Measurements from ENCODE around the gene CCSER1.

Gene CCSER1

DNA sequence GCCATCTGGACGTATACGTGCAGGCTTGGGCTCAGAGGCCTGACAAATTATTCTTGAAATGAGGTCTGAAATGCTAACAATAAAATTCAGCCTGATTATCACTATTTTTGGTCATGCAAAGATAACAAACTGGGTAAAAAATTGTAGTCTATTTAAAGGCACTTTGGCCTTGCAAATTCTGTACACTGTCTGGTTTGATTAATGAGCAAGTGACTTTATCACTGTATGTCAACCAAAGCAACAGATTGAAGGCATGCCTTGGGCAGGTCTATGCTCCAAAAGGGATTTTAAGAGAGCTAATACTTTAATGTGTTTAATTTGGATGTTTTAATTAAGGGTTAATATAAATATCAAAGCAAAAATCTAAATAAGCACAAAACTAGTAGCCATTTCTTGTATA lies 1141.7 kb downstream of the CCSER1 start:
- no peak overlapping the region for H3K27ac Mint-ChIP-seq
- no peaks in the 10 kb centered on the region for H3K36me3 Mint-ChIP-seq
- H3K9me3 Mint-ChIP-seq, result peaks cover 3% of the 10 kb centered on the region
- DNase-seq (ENCODE audit: low spot score in 2 of 2) (no peak), ATAC-seq (ENCODE audit: low read depth) (no peak)
- no peaks in the 10 kb centered on the region for H3K4me1 Mint-ChIP-seq
- no peak overlapping the region for H3K4me3 Mint-ChIP-seq
- H3K27me3 Mint-ChIP-seq, result no peaks in the 10 kb centered on the region

DNA sequence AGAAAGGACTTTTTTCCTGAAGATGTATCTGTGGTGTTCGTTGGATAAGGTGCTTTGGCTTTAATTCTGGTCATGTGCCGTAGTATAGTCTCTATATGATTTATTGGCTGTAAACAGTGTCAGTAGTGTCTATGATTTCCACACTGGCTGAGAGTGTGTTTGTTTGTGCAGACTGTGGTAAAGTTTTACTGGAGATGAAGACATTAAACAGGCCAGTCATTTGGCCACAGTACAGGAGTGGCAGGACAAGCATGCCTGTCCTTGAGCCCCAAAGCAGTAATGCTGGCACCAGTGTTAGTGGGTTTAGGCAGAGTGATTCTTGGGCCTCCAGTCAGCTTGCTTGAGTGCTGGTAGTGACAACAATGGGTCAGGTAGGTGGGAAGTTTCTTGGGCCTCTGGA lies 1152.7 kb downstream of the CCSER1 start:
- no peak overlapping the region for H3K4me3 Mint-ChIP-seq
- no peaks in the 10 kb centered on the region for H3K4me1 Mint-ChIP-seq
- H3K27me3 Mint-ChIP-seq, result no peaks in the 10 kb centered on the region
- H3K27ac Mint-ChIP-seq, result no peak overlapping the region
- H3K36me3 Mint-ChIP-seq, result no peaks in the 10 kb centered on the region
- DNase-seq (ENCODE audit: low spot score in 2 of 2), result no peak
- H3K9me3 Mint-ChIP-seq, result peaks cover 8% of the 10 kb centered on the region
- ATAC-seq (ENCODE audit: low read depth), result no peak

DNA sequence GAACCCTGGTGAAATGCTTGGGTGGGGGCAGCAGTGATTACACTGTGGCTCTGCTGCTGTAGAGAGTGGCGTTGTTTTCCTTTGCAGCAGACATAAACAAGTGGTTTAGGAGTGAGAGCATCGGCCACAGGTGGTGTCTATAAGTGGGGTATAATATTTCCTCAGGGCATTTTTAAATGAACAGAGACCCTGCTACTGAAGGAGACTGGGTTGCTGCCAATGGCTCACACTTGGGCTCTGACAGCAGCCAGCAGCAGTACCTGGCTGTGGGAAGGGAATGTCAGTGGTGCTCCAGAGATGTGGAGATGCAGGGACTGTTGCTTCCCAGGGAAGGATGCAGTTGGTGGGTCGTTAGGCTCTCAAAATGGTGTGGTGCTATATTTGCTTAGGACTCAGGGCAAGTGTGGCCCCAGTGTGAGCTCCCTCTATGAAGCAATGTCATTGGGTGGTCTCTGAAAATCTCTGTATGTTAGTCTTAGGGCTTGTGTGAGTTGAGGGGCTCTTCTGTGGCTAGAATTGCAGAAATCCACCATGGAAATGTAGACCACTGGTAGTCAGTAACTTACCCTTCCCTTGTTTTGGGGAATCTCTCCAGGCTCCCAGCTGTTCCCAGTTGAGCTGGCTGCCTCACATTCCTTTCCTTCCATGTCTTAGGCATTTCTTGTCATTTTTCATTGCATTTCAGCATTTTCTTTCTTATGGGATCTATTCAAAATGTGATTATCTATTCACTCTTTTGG lies 1153.5 kb downstream of the CCSER1 start:
- Mint-ChIP-seq H3K36me3 (no peaks in the 10 kb centered on the region), H3K4me3 (no peak overlapping the region), H3K27me3 (no peaks in the 10 kb centered on the region), H3K4me1 (no peaks in the 10 kb centered on the region), H3K9me3 (peaks cover 4% of the 10 kb centered on the region), H3K27ac (no peak overlapping the region)
- no peak for ATAC-seq (ENCODE audit: low read depth)
- no peak for DNase-seq (ENCODE audit: low spot score in 2 of 2)

DNA sequence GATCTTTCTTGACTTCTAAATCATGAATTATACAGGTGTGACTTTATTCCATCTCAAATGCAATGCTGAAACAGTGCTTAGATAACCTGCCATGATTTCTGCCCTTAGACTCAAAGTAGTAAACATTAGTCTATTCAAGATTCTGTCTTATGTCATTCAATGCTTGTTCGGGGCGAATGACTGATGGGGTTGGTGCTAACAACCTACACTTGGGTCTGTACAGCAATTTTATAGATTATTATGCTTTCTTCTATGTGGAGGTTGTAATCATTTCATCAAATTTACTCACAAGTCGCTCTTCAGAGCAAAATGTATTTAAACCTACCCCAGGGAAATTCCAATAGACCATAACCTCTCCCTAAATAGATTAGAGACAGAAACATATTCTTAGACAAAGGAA lies 1155.0 kb downstream of the CCSER1 start:
- H3K4me1 Mint-ChIP-seq, result no peaks in the 10 kb centered on the region
- no peak overlapping the region for H3K27ac Mint-ChIP-seq
- peaks cover 2% of the 10 kb centered on the region for H3K9me3 Mint-ChIP-seq

DNA sequence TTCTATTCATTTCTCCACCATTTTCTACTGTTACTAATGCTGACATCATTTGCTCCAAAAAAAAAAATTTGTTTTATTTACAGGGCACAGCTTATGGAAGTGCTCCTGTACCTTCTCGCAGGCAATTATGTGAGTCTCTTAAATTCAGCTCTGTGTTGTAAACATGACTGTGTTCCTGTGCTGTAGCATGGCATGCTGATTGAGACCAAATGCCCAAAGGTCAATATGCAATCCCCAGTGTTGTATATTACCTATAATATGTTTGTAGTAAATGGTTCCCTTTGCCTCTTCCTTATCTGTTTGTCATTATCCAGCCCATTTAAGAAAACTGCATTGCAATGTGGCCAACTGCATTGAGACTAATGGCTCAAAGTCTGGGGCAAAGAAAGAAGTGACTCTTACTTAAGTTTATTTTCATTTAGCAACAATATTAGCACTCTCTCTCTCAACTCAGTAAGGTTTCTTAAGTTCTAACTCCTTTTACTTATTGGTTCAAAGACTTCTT lies 1156.6 kb downstream of the CCSER1 start:
- H3K36me3 Mint-ChIP-seq, result no peaks in the 10 kb centered on the region
- no peak overlapping the region for H3K27ac Mint-ChIP-seq
- ATAC-seq (ENCODE audit: low read depth), result no peak
- H3K4me1 Mint-ChIP-seq, result no peaks in the 10 kb centered on the region
- no peaks in the 10 kb centered on the region for H3K27me3 Mint-ChIP-seq
- no peak overlapping the region for H3K4me3 Mint-ChIP-seq
- no peak for DNase-seq (ENCODE audit: low spot score in 2 of 2)
- peaks cover 1% of the 10 kb centered on the region for H3K9me3 Mint-ChIP-seq

More for the DNA sequence above, 1155.0 kb downstream of the CCSER1 start:
- no peak overlapping the region for H3K4me3 Mint-ChIP-seq
- ATAC-seq (ENCODE audit: low read depth) (no peak), DNase-seq (ENCODE audit: low spot score in 2 of 2) (no peak)
- H3K36me3 Mint-ChIP-seq, result no peaks in the 10 kb centered on the region
- no peaks in the 10 kb centered on the region for H3K27me3 Mint-ChIP-seq

DNA sequence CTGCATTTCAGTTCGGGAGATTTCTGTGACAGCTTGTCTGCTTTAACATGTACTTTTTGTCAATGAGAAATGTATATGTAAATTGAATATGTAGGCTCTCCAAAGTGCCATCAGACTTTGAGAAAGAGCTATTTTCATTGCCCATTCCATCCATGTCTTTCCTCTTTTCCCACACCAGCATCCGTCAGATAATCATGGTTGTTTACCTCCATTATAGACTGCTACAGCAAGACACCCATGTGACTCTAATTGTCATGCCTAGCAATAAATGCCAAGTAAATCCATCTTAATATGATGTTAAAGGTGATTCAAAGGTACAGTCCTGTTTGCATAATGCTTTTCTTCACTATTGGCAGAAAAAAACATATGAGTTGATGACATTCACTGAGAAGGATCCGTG lies 1157.3 kb downstream of the CCSER1 start:
- Mint-ChIP-seq H3K27me3 (no peaks in the 10 kb centered on the region), H3K9me3 (peaks cover 1% of the 10 kb centered on the region), H3K4me3 (no peak overlapping the region), H3K4me1 (no peaks in the 10 kb centered on the region), H3K36me3 (no peaks in the 10 kb centered on the region), H3K27ac (no peak overlapping the region)
- DNase-seq (ENCODE audit: low spot score in 2 of 2), result no peak
- ATAC-seq (ENCODE audit: low read depth), result no peak

DNA sequence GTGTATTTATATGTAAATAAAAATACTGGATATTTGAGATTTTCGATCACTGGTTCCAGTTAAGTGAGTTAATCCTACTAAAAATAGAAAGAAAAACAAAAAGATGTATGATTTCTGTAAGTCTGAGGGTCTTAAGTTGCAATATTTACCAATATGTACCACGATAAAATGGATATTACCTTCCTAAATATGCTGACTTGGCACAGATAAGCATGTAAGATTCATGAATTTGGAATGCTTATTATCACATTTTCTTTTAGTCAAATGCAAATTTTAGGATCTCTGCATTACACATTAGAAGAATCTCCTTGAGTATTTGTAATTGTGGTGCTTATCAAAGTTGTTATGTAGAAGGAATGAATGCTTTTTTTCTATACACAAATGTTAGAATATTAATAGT lies 1158.3 kb downstream of the CCSER1 start:
- no peaks in the 10 kb centered on the region for H3K27me3 Mint-ChIP-seq
- ATAC-seq (ENCODE audit: low read depth) (no peak), DNase-seq (ENCODE audit: low spot score in 2 of 2) (no peak)
- H3K4me3 Mint-ChIP-seq, result no peak overlapping the region
- peaks cover 1% of the 10 kb centered on the region for H3K9me3 Mint-ChIP-seq
- no peak overlapping the region for H3K27ac Mint-ChIP-seq
- H3K4me1 Mint-ChIP-seq, result no peaks in the 10 kb centered on the region
- no peaks in the 10 kb centered on the region for H3K36me3 Mint-ChIP-seq

DNA sequence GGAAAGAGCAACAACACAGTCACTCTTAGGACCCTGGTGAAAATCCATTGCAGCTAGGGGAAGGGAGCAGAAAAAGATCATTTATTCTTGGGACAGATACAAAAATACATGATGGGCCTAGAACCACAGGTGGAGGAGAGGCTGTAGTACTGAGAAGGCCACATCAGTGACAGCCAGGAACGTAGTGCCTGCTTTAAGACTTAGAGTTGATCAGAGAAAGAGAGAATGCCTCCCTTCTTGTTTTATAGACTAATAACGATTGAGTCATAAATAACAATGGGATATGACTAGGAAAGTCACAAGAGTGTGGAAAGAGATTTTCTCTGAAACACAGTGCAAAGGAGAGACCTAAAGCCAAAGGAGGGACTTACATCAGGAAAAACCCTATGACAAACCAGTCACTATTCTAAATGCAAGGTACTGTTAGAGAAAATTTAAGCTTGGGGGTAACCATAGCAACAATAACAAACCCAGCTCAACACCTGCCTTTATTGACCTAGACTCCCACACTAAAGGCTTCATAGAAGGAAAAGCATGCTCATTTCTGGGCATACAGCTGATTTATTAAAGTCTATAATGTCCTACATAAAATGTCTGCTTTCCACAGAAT lies 1161.6 kb downstream of the CCSER1 start:
- Mint-ChIP-seq H3K4me1 (no peaks in the 10 kb centered on the region), H3K9me3 (peaks cover 1% of the 10 kb centered on the region), H3K27ac (no peak overlapping the region), H3K4me3 (no peak overlapping the region), H3K27me3 (no peaks in the 10 kb centered on the region), H3K36me3 (no peaks in the 10 kb centered on the region)
- DNase-seq (ENCODE audit: low spot score in 2 of 2) (no peak), ATAC-seq (ENCODE audit: low read depth) (no peak)

DNA sequence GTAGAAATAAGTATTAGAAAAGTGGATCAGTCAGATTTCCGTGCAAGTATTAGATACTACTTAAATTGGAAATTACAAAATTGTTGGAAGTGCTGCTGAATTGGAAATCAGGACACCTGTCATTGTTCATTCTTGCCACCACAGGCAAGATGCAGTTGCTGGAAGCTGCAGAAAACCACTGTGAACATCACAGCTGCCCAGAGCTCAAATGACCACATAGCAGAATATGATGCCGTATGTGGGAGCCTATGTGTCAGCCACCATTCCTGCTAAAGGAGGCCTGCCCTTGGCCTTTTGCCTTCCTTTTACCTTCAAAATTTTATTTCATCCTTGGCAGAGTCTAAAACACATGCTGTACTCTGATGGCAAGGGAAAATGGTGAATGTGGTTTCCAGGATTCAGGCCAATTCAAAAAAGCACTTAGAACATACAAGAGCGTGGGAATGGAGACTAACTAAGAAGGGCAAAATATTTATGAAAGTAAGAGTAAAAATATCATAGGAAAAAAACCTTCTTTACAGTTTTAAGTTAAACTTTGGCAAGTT lies 1171.0 kb downstream of the CCSER1 start:
- ATAC-seq (ENCODE audit: low read depth) (no peak), DNase-seq (ENCODE audit: low spot score in 2 of 2) (no peak)
- no peaks in the 10 kb centered on the region for H3K36me3 Mint-ChIP-seq
- no peak overlapping the region for H3K27ac Mint-ChIP-seq
- no peaks in the 10 kb centered on the region for H3K9me3 Mint-ChIP-seq
- H3K4me1 Mint-ChIP-seq, result no peaks in the 10 kb centered on the region
- no peak overlapping the region for H3K4me3 Mint-ChIP-seq
- H3K27me3 Mint-ChIP-seq, result no peaks in the 10 kb centered on the region

DNA sequence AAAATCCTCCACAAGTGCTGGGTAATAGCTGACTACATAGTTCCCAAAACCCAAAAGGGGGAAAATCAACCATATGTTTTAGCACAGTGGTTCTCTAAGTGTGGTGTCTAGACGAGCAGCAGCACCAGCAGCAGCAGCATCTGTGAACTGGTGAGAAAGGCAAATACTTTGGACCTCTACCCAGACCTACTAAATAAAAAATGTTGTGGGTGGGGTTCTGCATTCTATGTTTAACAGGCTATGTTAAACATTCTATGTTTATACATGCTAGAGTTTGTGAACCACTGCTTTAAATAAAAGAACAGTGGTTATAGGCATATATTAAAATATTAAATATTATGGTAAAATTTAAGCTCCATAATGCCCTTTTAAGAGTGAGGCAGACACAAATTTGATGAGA lies 1171.6 kb downstream of the CCSER1 start:
- no peak overlapping the region for H3K27ac Mint-ChIP-seq

DNA sequence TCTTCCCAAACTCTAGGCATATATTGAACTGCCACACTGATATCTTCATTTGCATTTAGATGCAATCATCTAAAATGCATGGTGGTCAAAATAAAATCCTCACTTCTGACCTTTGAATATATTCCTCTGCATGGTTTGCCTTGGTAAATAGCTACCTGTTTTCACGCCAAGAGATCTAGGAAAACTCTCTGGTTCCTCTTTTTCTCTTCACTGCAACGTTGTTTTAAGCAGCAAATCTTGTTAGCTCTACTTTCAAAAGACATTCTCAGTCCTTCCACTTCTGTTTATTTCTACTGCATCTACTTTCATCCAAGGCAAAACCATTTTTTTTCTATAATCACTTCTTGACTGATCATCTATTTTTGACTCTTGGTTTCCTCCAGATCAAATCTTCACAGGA lies 1174.9 kb downstream of the CCSER1 start:
- H3K4me3 Mint-ChIP-seq, result no peak overlapping the region
- H3K9me3 Mint-ChIP-seq, result peaks cover 2% of the 10 kb centered on the region
- DNase-seq (ENCODE audit: low spot score in 2 of 2), result no peak
- H3K4me1 Mint-ChIP-seq, result no peaks in the 10 kb centered on the region
- no peak overlapping the region for H3K27ac Mint-ChIP-seq
- no peak for ATAC-seq (ENCODE audit: low read depth)
- H3K36me3 Mint-ChIP-seq, result no peaks in the 10 kb centered on the region
- no peaks in the 10 kb centered on the region for H3K27me3 Mint-ChIP-seq

More for the DNA sequence above, 1171.6 kb downstream of the CCSER1 start:
- DNase-seq (ENCODE audit: low spot score in 2 of 2), result no peak
- ATAC-seq (ENCODE audit: low read depth), result no peak
- Mint-ChIP-seq H3K4me1 (no peaks in the 10 kb centered on the region), H3K4me3 (no peak overlapping the region), H3K36me3 (no peaks in the 10 kb centered on the region), H3K27me3 (no peaks in the 10 kb centered on the region), H3K9me3 (no peaks in the 10 kb centered on the region)

DNA sequence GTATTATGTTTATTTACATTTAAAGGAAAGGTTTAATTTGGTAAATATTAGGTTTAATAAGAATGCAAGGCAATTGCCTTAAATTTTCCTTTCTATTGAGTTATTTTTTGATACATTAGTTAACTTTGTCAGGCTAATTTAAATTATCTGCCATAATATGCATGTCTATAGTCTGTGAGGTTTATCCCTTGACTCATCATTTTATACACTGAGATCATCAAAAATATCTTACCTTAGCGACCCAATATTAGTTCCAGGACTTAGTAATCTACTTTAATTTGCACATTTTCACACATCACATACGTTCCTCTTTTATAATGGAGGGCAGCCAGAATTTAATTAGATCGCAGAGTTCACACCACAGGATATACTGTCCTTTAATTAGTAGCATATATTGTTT lies 1177.1 kb downstream of the CCSER1 start:
- no peaks in the 10 kb centered on the region for H3K27me3 Mint-ChIP-seq
- DNase-seq (ENCODE audit: low spot score in 2 of 2) (no peak), ATAC-seq (ENCODE audit: low read depth) (no peak)
- H3K4me3 Mint-ChIP-seq, result no peak overlapping the region
- H3K36me3 Mint-ChIP-seq, result no peaks in the 10 kb centered on the region
- H3K9me3 Mint-ChIP-seq, result peaks cover 2% of the 10 kb centered on the region
- no peaks in the 10 kb centered on the region for H3K4me1 Mint-ChIP-seq
- H3K27ac Mint-ChIP-seq, result no peak overlapping the region

DNA sequence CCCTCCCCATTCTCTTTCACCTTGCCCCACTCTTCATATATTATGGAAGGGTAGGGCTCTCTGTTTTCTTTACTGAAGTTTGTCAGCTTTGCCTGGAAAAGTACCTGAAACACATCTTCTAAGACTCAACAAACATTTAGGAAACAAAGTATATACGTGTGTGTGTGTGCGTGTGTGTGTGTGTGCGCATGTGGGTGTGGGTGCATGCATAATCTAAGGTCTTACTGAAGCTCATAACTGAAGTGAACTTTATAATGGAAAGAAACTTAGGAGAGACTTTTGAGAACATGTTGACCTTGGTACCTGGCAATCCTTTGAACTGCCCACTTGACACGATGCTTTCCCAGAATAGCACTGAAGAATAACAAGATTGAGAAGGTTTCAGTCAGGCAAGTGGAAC lies 1190.2 kb downstream of the CCSER1 start:
- no peak overlapping the region for H3K27ac Mint-ChIP-seq
- no peaks in the 10 kb centered on the region for H3K4me1 Mint-ChIP-seq
- no peaks in the 10 kb centered on the region for H3K36me3 Mint-ChIP-seq
- H3K4me3 Mint-ChIP-seq, result no peak overlapping the region
- no peaks in the 10 kb centered on the region for H3K9me3 Mint-ChIP-seq
- ATAC-seq (ENCODE audit: low read depth) (no peak), DNase-seq (ENCODE audit: low spot score in 2 of 2) (no peak)
- H3K27me3 Mint-ChIP-seq, result no peaks in the 10 kb centered on the region

DNA sequence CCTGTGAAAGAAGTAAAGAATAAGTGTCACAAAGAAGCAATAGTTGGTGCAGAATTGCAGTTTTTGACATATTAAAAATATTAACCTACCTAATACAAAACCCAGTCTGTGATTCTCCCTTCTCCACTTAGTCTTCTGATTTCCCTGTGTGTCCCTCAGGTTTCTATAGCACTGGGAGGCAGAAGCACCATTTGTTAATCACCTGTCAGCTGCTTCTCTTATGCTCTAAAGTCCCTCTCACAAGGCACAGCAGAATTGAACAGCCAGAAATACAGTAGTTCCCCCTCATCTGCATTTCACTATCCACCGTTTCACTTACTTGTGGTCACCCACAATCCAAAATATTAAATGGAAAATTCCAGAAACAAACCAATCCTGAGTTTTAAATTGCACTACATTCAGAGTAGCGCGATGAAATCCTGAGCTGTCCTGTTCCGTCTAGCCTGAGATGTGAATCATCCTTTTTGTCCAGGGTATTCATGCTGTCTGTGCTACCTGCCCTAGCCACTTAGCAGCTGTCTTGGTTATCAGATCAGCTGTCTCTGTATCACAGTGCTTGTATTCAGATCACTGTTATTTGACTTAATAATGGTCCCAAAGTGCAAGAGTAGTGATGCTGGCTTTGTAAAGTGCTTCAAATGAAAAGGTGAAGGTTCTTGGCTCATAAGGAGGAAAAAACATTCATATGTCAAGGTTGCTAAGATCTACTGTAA lies 1192.5 kb downstream of the CCSER1 start:
- ATAC-seq (ENCODE audit: low read depth) (no peak), DNase-seq (ENCODE audit: low spot score in 2 of 2) (no peak)
- no peak overlapping the region for H3K27ac Mint-ChIP-seq
- H3K9me3 Mint-ChIP-seq, result peaks cover 1% of the 10 kb centered on the region
- H3K4me1 Mint-ChIP-seq, result no peaks in the 10 kb centered on the region
- no peaks in the 10 kb centered on the region for H3K27me3 Mint-ChIP-seq
- no peak overlapping the region for H3K4me3 Mint-ChIP-seq
- no peaks in the 10 kb centered on the region for H3K36me3 Mint-ChIP-seq
